Mucosa of descending colon (tissue), 3 donors: ENCODE results near the gene B4GALT2. TPM values are rescaled to one million over a fixed set of nuclear protein-coding genes. Genes with fewer than 3 reads are reported as not detected.

Experiments used
- ATAC-seq: fragments of 200-7000 bp; cut with Tn5 transposase; one replicate; pipeline ENCODE4 v1.9.1; 2020; ENCODE audit warnings: mild to moderate bottlenecking, moderate library complexity
- DNase-seq, 3 donors: peaks; one replicate each; pipeline ENCODE4 v3.0.0-alpha.2; 2020
- H3K36me3 ChIP-seq: fragments of 200-600 bp; one replicate; pipeline ENCODE4 v1.8.0; 2021; ENCODE audit warnings: low read depth, mild to moderate bottlenecking
- H3K4me1 ChIP-seq: fragments of 200-600 bp; one replicate; pipeline ENCODE4 v1.8.0; 2021; ENCODE audit warnings: low read depth, mild to moderate bottlenecking
- H3K4me3 ChIP-seq: fragments of 200-600 bp; one replicate; pipeline ENCODE4 v1.8.0; 2021; ENCODE audit warnings: mild to moderate bottlenecking
- H3K9me3 ChIP-seq: fragments of 200-600 bp; one replicate; pipeline ENCODE4 v1.8.0; 2021; ENCODE audit warnings: mild to moderate bottlenecking
- intact Hi-C, 2 donors: fragments of 100-400 bp; cut with DNase I in 1 of 2; cut with micrococcal nuclease in 1 of 2; formaldehyde crosslinking; loops; one replicate each; pipeline versions ENCODE4 v1.11.0 to v1.11.1; 2022; cut with DNase I, micrococcal nuclease
- total RNA-seq, 3 donors: library from RNA; stranded (reverse); fragmentation: NEBNext Ultra II Directional in 2 of 3; extraction: Animal tissue kit (Norgen Biotek cat#: 25700) in 2 of 3; gene quantifications; one replicate each; pipeline versions ENCODE4 v1.2.1 to v1.2.4, GENCODE V29; 2021 to 2023
- TF ChIP-seq, protein P1 (sequence below): fragments of 200-600 bp; IDR thresholded peaks from one replicate; pipeline ENCODE4 v1.8.0; 2022; ENCODE audit warnings: antibody characterized with exemption, mild to moderate bottlenecking
- donor health status: DM: no; HTN: no; CAD: no; lungs with moderate emphysema.
- donor health status: DM: no; HTN: no; CAD: no.
- donor health status: DM: no; HTN: yes; CAD: no.

Gene B4GALT2
- total RNA-seq, 3 donors from 2014 or later, result 20.0 to 33.6 (median 28.1) TPM

DNA sequence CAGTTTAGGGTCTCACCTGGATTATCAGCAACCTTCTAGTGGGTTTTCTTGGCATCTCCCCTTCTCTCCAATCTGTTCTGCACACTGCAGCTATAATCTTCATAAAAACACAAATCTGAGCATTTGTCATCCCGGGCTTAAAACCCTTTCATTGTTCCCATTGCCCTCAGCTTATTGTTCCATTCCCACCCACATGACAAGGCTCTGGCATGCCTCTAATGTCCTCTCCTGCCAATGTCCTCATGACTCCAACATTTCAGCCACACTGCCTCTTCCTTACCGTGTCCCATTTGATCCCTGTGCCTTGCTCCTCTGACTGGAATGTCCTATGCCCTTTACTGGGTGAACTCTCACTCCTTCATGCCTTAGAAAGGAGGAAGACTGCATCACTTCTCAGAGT, 16.7 kb upstream of the B4GALT2 start:
- Histone ChIP-seq H3K9me3 (no peaks in the 10 kb centered on the region), H3K4me3 (no peak overlapping the region), H3K4me1 (no peaks in the 10 kb centered on the region), H3K36me3 (no peaks in the 10 kb centered on the region)
- TF ChIP-seq, protein P1, sequence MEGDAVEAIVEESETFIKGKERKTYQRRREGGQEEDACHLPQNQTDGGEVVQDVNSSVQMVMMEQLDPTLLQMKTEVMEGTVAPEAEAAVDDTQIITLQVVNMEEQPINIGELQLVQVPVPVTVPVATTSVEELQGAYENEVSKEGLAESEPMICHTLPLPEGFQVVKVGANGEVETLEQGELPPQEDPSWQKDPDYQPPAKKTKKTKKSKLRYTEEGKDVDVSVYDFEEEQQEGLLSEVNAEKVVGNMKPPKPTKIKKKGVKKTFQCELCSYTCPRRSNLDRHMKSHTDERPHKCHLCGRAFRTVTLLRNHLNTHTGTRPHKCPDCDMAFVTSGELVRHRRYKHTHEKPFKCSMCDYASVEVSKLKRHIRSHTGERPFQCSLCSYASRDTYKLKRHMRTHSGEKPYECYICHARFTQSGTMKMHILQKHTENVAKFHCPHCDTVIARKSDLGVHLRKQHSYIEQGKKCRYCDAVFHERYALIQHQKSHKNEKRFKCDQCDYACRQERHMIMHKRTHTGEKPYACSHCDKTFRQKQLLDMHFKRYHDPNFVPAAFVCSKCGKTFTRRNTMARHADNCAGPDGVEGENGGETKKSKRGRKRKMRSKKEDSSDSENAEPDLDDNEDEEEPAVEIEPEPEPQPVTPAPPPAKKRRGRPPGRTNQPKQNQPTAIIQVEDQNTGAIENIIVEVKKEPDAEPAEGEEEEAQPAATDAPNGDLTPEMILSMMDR, result no peak
- ATAC-seq (no peak), DNase-seq (no peak)
- intact Hi-C loops, result no loop called here

DNA sequence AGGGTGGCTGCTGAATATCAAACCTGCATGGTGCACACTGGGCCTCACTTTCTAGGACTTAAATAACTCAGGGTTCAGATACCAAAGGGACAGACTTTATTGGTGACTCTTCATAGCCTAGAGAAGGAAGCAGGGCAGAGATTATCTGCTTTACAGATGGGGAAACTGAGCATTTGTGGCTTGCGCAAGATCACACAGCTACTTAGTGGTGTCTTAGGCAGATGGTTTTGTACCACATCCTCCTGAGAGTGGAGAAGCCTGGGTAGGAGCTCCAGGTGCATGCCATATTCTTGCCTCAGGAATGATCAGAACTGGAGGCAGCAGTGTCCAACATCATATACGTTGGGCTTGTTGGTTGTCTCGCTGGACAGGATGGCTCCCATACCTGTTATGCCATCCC, 16.0 kb upstream of the B4GALT2 start:
- TF ChIP-seq, protein P1, result no peak
- Histone ChIP-seq H3K4me1 (no peaks in the 10 kb centered on the region), H3K9me3 (no peaks in the 10 kb centered on the region), H3K4me3 (no peak overlapping the region), H3K36me3 (no peaks in the 10 kb centered on the region)
- DNase-seq, result no peak
- ATAC-seq, result no peak
- intact Hi-C loops, result no loop called here

DNA sequence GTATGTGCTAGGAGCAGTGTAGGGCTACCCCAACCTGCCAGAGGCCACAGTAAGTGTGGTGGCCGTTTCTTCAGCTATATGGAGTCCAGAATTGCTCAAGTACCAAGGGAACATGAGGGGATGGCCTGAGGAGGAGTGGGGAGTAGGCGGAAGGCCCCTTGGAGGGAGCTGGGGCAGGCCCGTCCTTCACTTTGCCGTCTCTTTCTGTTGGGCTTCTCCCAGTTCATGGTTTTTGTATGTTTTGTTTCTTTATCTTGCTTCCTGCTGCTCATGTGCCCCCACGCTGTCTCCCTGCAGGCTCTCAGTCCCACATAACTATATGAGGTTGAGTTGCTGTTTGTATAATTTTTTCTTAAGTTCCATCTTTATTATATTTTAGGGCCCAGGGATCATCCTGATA, 15.1 kb upstream of the B4GALT2 start:
- intact Hi-C loops, result no loop called here
- TF ChIP-seq, protein P1, result no peak
- ATAC-seq, result no peak
- no peak for DNase-seq
- H3K9me3 ChIP-seq, result no peaks in the 10 kb centered on the region
- H3K36me3 ChIP-seq, result no peaks in the 10 kb centered on the region
- H3K4me1 ChIP-seq, result no peaks in the 10 kb centered on the region
- no peak overlapping the region for H3K4me3 ChIP-seq

DNA sequence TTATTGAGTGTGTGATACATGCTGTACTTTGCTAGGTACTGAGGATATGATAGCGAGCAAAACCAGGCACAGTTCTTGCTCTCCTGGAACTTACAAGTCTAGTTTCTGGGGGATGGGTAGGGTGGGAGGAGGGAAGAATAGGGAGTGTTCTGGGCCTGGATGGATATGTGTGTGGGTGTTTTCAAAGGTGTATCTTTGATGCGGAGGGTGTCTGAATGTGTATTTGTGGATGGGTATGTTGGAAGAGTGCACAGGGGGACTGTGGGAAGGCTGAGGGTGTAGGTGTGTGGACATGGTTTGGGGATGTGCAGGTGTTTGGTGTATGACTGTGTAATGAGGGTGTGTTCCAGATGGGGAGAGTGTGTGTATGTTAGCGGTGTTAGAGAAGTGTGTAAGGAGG, 13.7 kb upstream of the B4GALT2 start:
- Histone ChIP-seq H3K9me3 (no peaks in the 10 kb centered on the region), H3K36me3 (no peaks in the 10 kb centered on the region), H3K4me3 (no peak overlapping the region), H3K4me1 (peaks cover under 1% of the 10 kb centered on the region)
- intact Hi-C loops, result no loop called here
- ATAC-seq (no peak), DNase-seq (no peak)
- TF ChIP-seq, protein P1, result no peak

DNA sequence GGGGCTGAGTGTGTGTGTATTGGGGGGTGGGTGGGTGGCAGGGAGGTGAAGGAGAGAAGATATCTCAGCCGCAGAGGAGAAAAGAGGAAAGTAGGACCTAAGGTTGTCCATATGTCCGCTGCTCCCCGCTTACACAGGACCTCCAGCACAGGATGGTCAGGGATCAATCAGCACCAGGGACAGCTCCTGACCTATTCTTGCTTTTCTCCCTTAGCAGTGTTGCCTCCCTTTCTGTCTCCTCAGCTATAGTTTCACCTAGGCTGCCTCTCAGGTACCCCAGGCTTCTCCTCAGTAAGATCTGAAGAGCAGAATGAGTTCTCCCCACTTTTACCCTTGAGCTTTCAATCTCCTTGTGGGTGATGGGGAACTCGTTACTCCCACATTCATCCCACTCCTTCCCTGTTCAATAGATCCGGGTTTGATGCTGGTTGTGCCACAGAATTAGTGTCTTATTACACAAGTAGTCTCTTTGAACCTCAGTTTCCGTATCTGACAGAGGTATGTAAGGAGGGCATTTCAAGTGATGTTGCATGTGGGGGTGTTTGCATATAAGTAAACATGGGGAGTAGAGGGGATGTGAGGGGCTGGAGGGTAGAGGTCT, 10.6 kb upstream of the B4GALT2 start:
- no peaks in the 10 kb centered on the region for H3K36me3 ChIP-seq
- DNase-seq, result peak in 1 of 3 donors; percentile 58
- no peak overlapping the region for H3K4me3 ChIP-seq
- H3K9me3 ChIP-seq, result no peaks in the 10 kb centered on the region
- TF ChIP-seq, protein P1, result no peak
- no peak for ATAC-seq
- H3K4me1 ChIP-seq, result peaks cover 10% of the 10 kb centered on the region
- intact Hi-C loops, result no loop called here

DNA sequence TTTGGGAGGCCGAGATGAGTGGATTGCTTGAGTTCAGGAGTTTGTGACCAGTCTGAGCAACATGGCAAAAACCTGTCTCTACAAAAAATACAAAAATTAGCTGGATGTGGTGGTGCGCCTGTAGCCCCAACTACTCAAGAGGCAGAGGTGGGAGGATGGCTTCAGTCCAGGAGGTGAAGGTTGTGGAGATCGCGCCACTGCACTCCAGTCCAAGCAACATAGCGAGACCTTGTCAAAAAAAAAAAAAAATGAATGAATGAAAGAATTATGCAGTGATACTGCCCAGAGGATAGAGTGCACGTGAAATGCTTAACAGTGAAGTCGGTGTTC, 9.6 kb upstream of the B4GALT2 start:
- Histone ChIP-seq H3K4me3 (peak overlapping the region; percentile 36), H3K4me1 (peaks cover 19% of the 10 kb centered on the region), H3K9me3 (no peaks in the 10 kb centered on the region), H3K36me3 (no peaks in the 10 kb centered on the region)
- DNase-seq (no peak), ATAC-seq (no peak)
- TF ChIP-seq, protein P1, result no peak
- intact Hi-C loops, result no loop called here
